Measurements from ENCODE around the gene CARS2. TPM values are rescaled to one million over a fixed set of nuclear protein-coding genes. Genes with fewer than 3 reads are reported as not detected.

The CARS2 gene
- total RNA-seq, 1 donor from 2014 or later: 152 TPM

- TF ChIP-seq, protein P1, sequence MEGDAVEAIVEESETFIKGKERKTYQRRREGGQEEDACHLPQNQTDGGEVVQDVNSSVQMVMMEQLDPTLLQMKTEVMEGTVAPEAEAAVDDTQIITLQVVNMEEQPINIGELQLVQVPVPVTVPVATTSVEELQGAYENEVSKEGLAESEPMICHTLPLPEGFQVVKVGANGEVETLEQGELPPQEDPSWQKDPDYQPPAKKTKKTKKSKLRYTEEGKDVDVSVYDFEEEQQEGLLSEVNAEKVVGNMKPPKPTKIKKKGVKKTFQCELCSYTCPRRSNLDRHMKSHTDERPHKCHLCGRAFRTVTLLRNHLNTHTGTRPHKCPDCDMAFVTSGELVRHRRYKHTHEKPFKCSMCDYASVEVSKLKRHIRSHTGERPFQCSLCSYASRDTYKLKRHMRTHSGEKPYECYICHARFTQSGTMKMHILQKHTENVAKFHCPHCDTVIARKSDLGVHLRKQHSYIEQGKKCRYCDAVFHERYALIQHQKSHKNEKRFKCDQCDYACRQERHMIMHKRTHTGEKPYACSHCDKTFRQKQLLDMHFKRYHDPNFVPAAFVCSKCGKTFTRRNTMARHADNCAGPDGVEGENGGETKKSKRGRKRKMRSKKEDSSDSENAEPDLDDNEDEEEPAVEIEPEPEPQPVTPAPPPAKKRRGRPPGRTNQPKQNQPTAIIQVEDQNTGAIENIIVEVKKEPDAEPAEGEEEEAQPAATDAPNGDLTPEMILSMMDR (IDR thresholded peaks at IDR 0.05; ENCODE audit: insufficient read depth, low read length, severe bottlenecking): no peak
- FAIRE-seq: no peak
- DNase-seq (ENCODE audit: low read depth): no peak
- Histone ChIP-seq H3K4me3 (ENCODE audit: low read depth, low read length) (no peak overlapping the region), H3K27me3 (ENCODE audit: control insufficient read depth, insufficient read depth, low read length) (no peaks in the 10 kb centered on the region), H3K36me3 (ENCODE audit: control insufficient read depth, insufficient read depth, low read length) (peaks cover 45% of the 10 kb centered on the region)
These were observed 65.3 kb downstream of the CARS2 start for GRCh38 chr13:110640591-110641029.

- Histone ChIP-seq H3K4me3 (ENCODE audit: low read depth, low read length) (no peak overlapping the region), H3K27me3 (ENCODE audit: control insufficient read depth, insufficient read depth, low read length) (no peaks in the 10 kb centered on the region), H3K36me3 (ENCODE audit: control insufficient read depth, insufficient read depth, low read length) (peaks cover 49% of the 10 kb centered on the region)
- TF ChIP-seq, protein P1 (IDR thresholded peaks at IDR 0.05; ENCODE audit: insufficient read depth, low read length, severe bottlenecking): no peak
- FAIRE-seq: no peak
- DNase-seq (ENCODE audit: low read depth): no peak
These were observed 66.0 kb downstream of the CARS2 start for GRCh38 chr13:110639935-110640334.

GRCh38 chr13:110638814-110639806 is 66.8 kb downstream of the CARS2 start:
- H3K27me3 ChIP-seq (ENCODE audit: control insufficient read depth, insufficient read depth, low read length): no peaks in the 10 kb centered on the region
- no peak for FAIRE-seq
- no peak overlapping the region for H3K4me3 ChIP-seq (ENCODE audit: low read depth, low read length)
- peaks cover 55% of the 10 kb centered on the region for H3K36me3 ChIP-seq (ENCODE audit: control insufficient read depth, insufficient read depth, low read length)
- no peak for DNase-seq (ENCODE audit: low read depth)
- TF ChIP-seq, protein P1 (IDR thresholded peaks at IDR 0.05; ENCODE audit: insufficient read depth, low read length, severe bottlenecking): no peak

DNA sequence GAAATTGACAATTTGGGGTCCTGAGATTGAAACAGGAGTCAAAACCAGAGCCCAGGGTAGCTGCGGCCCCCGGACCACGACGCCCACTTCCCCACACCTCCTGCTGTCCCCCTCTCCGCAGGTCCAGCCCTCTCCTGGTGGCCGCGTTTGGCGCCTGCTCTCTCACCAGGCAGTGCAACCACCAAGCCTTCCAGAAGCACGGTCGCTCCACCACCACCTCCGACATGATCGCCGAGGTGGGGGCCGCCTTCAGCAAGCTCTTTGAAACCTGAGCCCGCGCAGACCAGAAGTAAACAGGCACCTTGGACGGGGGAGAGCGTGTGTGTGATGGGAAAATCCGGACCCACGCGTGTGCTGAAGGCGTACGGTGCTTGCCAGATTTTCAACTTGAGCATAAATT is 67.7 kb downstream of the CARS2 start:
- Histone ChIP-seq H3K27me3 (ENCODE audit: control insufficient read depth, insufficient read depth, low read length) (no peaks in the 10 kb centered on the region), H3K4me3 (ENCODE audit: low read depth, low read length) (no peak overlapping the region), H3K36me3 (ENCODE audit: control insufficient read depth, insufficient read depth, low read length) (peaks cover 50% of the 10 kb centered on the region)
- FAIRE-seq (no peak), DNase-seq (ENCODE audit: low read depth) (no peak)
- TF ChIP-seq, protein P1 (IDR thresholded peaks at IDR 0.05; ENCODE audit: insufficient read depth, low read length, severe bottlenecking): no peak

GRCh38 chr13:110637747-110638146 is 68.2 kb downstream of the CARS2 start:
- Histone ChIP-seq H3K36me3 (ENCODE audit: control insufficient read depth, insufficient read depth, low read length) (peaks cover 49% of the 10 kb centered on the region), H3K4me3 (ENCODE audit: low read depth, low read length) (no peak overlapping the region), H3K27me3 (ENCODE audit: control insufficient read depth, insufficient read depth, low read length) (no peaks in the 10 kb centered on the region)
- DNase-seq (ENCODE audit: low read depth) (no peak), FAIRE-seq (no peak)
- TF ChIP-seq, protein P1 (IDR thresholded peaks at IDR 0.05; ENCODE audit: insufficient read depth, low read length, severe bottlenecking): no peak

All from bronchial epithelial cell (primary cell).